HG02970 (cell line): ENCODE measurements around the gene PDIA3.
"Not testable (repeated sequence)": the region's sequence is repeated elsewhere in the genome, so short reads cannot be mapped to it uniquely, and the experiment has no call there.

Source experiments
- ATAC-seq: cut with Tn5 transposase; IDR thresholded peaks from one replicate; pipeline ENCODE4 v1.9.1; 2021; ENCODE audit warnings: mild to moderate bottlenecking, moderate library complexity, moderate number of reproducible peaks; ENCODE audit not compliant: unreplicated experiment, low FRiP score

PDIA3 gene

GRCh38 chr15:43776101-43776717, 30.0 kb downstream of the PDIA3 start:
- peak; percentile 45 for ATAC-seq

- peak; percentile 39 for ATAC-seq
These were observed 30.6 kb downstream of the PDIA3 start, which contains the start of gene ELL3 for GRCh38 chr15:43776718-43777266. Gene ELL3 (minus strand): TSS chr15:43776966. CDS start chr15:43776901, 65 bp downstream.

DNA sequence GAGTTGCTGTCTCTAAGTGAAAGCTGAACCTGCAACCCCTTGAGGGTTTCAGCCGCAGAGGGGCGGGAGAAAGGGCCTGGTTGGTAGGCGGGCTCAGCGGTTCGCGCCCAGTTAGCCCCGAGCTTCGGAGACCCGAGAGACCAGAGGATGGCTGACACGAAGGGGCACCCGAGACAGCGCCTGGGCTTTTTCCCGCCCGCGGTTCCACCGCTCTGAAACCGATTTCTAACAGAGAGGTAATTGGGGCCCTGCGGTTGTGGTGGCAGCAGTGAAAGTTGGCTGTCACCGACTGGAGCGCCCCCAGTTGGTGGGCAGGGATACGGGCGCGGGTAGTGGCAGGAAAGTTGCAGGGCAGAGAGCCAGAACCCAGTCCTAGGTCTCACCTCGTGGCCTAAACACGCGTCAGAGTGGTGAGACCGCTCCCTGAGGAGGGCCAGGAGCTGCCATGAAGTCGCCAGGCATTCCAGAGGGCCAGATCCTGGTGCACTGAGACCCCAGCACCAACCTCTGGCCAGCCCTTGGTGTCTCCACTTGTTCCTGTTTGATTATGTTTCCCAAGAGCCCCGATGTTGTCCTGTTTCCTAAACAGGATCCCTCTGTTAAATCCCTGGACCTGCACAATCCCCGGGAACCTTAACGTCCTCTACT, 31.2 kb downstream of the PDIA3 start:
- peak; percentile 44 for ATAC-seq

DNA sequence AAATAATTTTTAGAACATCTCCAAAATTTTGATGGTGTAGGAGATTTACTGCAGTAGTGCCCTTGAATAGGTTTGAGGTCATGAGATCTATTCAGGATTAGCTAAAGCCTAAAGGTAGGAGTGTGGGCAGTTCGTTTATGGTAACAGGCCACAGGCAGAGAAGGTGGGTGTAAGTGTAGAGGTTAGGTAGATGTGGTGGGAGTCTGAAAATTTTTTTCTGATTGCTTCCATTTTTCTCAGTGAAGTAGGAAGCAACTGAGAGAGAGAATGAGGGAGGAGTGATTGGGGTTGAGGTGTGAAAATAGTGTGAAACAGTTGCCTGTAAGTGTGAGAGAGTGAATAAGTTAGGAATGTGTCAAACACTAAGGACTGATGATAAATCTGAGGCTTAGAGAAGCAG, 32.8 kb downstream of the PDIA3 start:
- ATAC-seq: no peak

- no peak for ATAC-seq
These were observed 43.2 kb downstream of the PDIA3 start for GRCh38 chr15:43789409-43789808.

DNA sequence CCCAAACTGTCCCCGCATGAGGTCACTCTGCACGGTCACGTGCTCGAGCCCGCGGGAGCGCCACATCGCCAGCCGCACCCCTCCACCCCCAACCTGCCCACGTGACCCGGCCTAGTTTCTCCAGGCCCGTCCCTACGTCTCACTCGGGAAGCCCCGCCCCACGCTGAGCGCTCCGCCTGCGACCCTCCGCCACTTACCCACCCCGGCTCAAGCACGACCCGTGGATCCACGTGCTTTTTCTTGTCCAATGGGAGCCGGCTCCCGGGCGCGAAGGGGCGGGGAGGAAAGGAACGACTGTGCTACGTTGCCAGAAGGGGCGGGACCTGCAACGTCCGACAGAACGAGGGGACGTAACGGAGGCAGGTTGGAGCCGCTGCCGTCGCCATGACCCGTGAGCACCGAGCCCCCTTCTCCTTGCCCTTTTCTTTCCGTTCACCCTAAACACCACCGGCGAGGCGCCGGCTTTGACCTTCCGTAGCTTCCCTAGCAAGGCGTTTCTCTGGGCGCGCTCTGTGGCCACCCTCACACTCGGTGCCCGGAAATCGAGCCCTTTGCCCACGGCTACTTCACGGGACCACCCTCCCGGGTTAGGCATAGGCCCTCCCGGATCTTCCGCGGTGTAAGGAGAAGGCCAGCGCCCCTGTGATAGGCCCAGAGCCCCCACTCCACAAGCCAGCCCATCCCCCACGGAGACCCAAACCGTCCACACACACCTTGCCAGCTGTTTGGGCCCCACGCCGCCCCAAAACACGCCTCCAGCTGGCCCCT, 45.9 kb downstream of the PDIA3 start, which contains the start of gene SERF2:
Gene SERF2, plus strand, starts transcription at position 328 of the 768 bp plus-strand sequence. Its CDS starts 57 bp downstream, at position 385.
- peak; percentile 93 for ATAC-seq

DNA sequence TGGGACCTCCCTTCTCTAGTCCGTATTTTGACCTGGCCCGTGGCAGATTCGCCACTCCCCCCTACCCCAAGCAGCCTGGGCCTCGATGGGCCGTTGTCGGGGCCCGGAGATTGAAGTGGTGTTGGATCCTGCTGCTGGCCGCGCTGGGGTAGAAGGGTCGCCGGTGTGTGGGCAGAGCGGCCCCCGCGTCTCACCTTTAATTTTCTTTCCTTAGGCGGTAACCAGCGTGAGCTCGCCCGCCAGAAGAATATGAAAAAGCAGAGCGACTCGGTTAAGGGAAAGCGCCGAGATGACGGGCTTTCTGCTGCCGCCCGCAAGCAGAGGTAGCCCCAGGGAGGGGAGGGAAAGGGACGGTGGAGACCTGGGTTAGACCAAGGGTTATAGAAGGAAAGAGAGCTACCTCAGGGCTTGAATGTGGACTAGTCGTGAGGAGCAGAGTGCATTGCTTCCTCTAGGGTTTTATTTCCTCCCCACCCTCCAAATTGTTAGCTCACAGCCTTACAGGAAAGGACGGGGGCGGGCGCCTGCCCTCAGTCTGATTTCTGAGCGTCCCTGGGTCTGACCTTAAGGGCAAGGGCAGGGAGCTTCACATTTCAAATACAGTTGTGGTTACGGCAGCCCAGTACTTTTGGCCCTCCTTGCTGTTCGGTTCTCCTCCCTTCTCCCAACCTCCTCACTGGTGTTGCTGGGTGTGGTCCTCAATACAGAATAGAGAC, 46.7 kb downstream of the PDIA3 start:
- ATAC-seq: no peak

GRCh38 chr15:43793647-43794046, 47.4 kb downstream of the PDIA3 start:
- ATAC-seq: no peak

GRCh38 chr15:43794269-43795037, 48.2 kb downstream of the PDIA3 start:
- no peak for ATAC-seq

DNA sequence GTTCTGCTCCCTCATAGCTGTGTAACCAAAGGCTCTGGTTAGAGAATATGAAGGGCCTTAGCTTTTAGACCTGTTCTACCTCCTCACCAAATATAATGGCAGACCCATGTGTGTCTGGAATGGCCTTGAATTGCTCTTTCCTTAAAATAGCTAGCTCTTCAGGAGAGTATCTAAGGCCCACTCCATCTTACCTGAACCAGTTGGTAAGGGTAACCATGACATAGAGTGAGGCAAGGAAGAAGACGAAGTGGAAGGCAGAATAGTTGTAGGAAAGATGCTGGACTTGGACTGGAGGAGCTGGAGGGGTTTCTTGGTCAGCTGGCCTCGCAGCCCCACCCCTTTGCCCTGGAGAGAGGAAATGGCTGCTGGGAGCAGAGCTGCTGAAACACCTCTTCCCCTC, 49.0 kb downstream of the PDIA3 start:
- no peak for ATAC-seq

- no peak for ATAC-seq
These were observed 49.8 kb downstream of the PDIA3 start for GRCh38 chr15:43795997-43796396.

GRCh38 chr15:43796566-43796965, 50.3 kb downstream of the PDIA3 start:
- ATAC-seq: no peak

DNA sequence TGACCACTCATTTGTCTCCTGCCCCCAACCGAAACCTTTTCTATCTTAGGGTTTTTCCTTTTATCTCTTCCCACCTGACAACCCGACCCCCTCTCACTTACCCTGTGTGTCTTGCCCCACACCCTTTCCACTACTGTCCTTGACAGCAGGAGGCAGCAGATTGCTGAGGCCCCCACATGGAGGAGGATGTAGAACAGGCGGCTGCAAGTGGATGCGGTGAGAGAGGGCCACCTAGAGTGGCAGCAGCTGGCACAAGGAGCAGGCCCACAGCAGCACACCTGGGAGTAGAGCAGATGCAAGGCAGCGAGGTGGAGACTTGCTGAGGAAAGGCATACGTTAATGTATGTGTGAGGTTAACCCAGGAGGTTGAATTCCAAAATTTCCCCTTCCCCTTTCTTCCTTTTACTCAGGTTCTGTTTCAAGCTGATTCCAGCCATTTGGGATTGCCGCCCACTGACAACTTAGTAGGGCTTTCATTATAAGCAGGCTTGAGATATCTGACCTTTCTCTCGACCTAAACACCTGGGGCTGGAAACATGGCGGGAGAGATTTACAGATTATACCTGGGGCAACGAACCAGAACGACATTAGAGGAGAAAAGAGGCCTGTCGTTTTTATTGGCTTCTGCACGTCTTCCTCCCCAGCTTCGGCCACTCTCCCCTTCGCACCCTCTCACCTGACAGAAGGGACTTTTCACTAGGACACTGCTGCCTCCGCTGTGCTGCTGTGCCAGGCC, 53.1 kb downstream of the PDIA3 start:
- ATAC-seq: no peak

DNA sequence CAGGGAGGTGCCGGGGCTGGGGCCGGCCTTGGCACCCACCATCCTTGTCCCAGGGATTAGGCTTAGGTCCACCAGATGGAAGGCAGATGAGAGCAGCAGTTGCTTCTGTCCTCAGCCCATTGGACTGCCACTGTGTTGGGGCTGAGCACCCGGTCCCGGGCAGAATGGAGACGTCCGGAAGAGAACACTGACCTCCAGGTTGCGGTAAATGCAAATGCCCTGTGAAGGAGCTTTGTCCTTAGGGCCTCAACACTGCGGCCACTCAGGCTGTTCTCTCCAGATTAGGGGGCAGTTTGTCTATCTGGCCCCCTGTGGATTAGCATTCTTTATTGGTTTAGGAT, 53.7 kb downstream of the PDIA3 start, which contains the start of gene SERINC4:
Gene SERINC4, minus strand, starts transcription at position 276 of the 341 bp plus-strand sequence. Its CDS starts 234 bp downstream, at position 42.
- no peak for ATAC-seq

DNA sequence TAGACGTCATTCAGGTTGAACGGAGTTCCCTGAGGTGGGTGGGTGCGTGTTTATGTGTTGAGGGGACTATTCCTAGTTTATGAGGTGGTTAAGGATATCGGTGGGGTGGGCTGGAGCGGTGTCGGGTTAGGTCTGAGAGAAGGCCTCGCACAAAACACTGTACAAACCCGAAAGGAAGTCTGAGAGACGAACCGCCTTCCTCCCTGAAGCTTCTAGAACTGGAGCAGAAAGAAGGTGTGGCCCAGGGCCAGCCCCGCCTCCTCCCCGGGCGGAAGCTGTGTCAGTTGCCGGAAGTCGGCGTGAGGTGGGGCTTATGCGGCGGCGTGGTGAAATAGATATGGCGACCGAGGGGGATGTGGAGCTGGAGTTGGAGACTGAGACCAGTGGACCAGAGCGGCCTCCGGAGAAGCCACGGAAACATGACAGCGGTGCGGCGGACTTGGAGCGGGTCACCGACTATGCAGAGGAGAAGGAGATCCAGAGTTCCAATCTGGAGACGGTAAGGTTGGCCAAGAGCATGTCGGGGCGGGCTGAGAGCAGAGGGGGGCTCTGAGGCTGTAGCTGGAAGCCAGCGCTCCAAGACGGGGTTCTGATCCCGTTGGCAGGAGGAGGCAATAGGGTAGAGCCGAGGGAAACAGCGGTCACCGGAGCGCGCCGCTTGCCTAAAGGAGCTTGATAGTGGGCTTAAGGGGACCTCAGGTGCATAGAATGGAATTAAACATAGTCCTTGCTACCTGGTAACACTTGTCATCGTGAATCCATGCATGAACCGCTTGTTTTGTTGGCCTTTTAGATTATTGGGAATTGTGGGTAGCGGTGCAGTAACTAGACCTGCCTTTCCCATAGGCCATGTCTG, 54.3 kb downstream of the PDIA3 start, which contains the start of gene HYPK:
Gene HYPK, plus strand, starts transcription at position 314 of the 856 bp plus-strand sequence. Its CDS starts 24 bp downstream, at position 338.
- peak; percentile 77 for ATAC-seq

DNA sequence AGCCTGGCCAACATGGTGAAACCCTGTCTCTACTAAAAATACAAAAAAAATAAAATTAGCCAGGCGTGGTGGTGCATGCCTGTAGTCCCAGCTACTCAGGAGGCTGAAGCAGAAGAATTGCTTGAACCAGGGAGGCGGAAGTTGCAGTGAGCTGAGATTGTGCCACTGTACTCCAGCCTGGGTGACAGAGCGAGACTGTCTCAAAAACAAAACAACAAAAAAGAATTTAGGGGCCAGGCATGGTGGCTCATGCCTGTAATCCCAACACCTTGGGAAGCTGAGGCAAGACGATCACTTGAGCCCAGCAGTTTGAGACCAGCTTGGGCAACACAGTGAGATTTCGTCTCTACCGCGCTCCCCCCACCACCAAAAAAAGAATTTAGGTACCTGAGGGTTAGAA, 56.4 kb downstream of the PDIA3 start:
- not testable (repeated sequence) for ATAC-seq

GRCh38 chr15:43808435-43808950, 62.3 kb downstream of the PDIA3 start:
- no peak for ATAC-seq
